Measurements from ENCODE around the gene ECI1.

The ECI1 gene

GRCh38 chr16:2214719-2214968 lies 36.7 kb downstream of the ECI1 start, which contains the start of gene PGP:
PGP (minus strand) TSS chr16:2214840; CDS start chr16:2214777, 63 bp downstream.
- H3K9me3 ChIP-seq (ENCODE audit: control insufficient read depth, low read length) = no peaks in the 10 kb centered on the region
- peaks cover 26% of the 10 kb centered on the region for H3K36me3 ChIP-seq (ENCODE audit: control insufficient read depth, insufficient read depth, low read length)
- H3K27ac ChIP-seq (ENCODE audit: low read depth, low read length, severe bottlenecking) = peak within 1 kb of the TSS; percentile 98
- peaks cover 13% of the 10 kb centered on the region for H3K4me1 ChIP-seq (ENCODE audit: control insufficient read depth, insufficient read depth, low read length, poor library complexity, severe bottlenecking)
- H3K4me3 ChIP-seq (ENCODE audit: extremely low read depth, insufficient read depth, low read length, poor library complexity, severe bottlenecking) = peak within 1 kb of the TSS; percentile 78
- 0% methylated on average over 14 to 32 of the region's 48 CpGs for WGBS, 2 experiments (ENCODE audit: insufficient coverage in 2 of 2)

- Histone ChIP-seq H3K9me3 (ENCODE audit: control insufficient read depth, low read length) (no peaks in the 10 kb centered on the region), H3K36me3 (ENCODE audit: control insufficient read depth, insufficient read depth, low read length) (peaks cover 31% of the 10 kb centered on the region), H3K4me3 (ENCODE audit: extremely low read depth, insufficient read depth, low read length, poor library complexity, severe bottlenecking) (peak overlapping the region; percentile 78), H3K27ac (ENCODE audit: low read depth, low read length, severe bottlenecking) (peak overlapping the region; percentile 80), H3K4me1 (ENCODE audit: control insufficient read depth, insufficient read depth, low read length, poor library complexity, severe bottlenecking) (peaks cover 17% of the 10 kb centered on the region)
- 0 to 1% methylated on average over 76 to 92 of the region's 98 CpGs for WGBS, 2 experiments (ENCODE audit: insufficient coverage in 2 of 2)
Measured at GRCh38 chr16:2213817-2214718, 37.3 kb downstream of the ECI1 start.

GRCh38 chr16:2212362-2213324 lies 38.7 kb downstream of the ECI1 start:
- H3K27ac ChIP-seq (ENCODE audit: low read depth, low read length, severe bottlenecking) = no peak overlapping the region
- peak overlapping the region; percentile 78 for H3K4me3 ChIP-seq (ENCODE audit: extremely low read depth, insufficient read depth, low read length, poor library complexity, severe bottlenecking)
- 84 to 88% methylated on average over 16 to 19 of the region's 19 CpGs for WGBS, 2 experiments (ENCODE audit: insufficient coverage in 2 of 2)
- H3K36me3 ChIP-seq (ENCODE audit: control insufficient read depth, insufficient read depth, low read length) = peaks cover 45% of the 10 kb centered on the region
- H3K9me3 ChIP-seq (ENCODE audit: control insufficient read depth, low read length) = no peaks in the 10 kb centered on the region
- peaks cover 18% of the 10 kb centered on the region for H3K4me1 ChIP-seq (ENCODE audit: control insufficient read depth, insufficient read depth, low read length, poor library complexity, severe bottlenecking)

GRCh38 chr16:2211923-2212347 lies 39.5 kb downstream of the ECI1 start:
- H3K4me3 ChIP-seq (ENCODE audit: extremely low read depth, insufficient read depth, low read length, poor library complexity, severe bottlenecking) = no peak overlapping the region
- no peak overlapping the region for H3K27ac ChIP-seq (ENCODE audit: low read depth, low read length, severe bottlenecking)
- peaks cover 51% of the 10 kb centered on the region for H3K36me3 ChIP-seq (ENCODE audit: control insufficient read depth, insufficient read depth, low read length)
- H3K9me3 ChIP-seq (ENCODE audit: control insufficient read depth, low read length) = no peaks in the 10 kb centered on the region
- H3K4me1 ChIP-seq (ENCODE audit: control insufficient read depth, insufficient read depth, low read length, poor library complexity, severe bottlenecking) = peaks cover 18% of the 10 kb centered on the region
- 79 to 85% methylated on average over 7 to 11 of the region's 11 CpGs for WGBS, 2 experiments (ENCODE audit: insufficient coverage in 2 of 2)

- 86 to 91% methylated on average over 14 to 21 of the region's 24 CpGs for WGBS, 2 experiments (ENCODE audit: insufficient coverage in 2 of 2)
- Histone ChIP-seq H3K27ac (ENCODE audit: low read depth, low read length, severe bottlenecking) (peak within 1 kb of the TSS; percentile 36), H3K9me3 (ENCODE audit: control insufficient read depth, low read length) (no peaks in the 10 kb centered on the region), H3K36me3 (ENCODE audit: control insufficient read depth, insufficient read depth, low read length) (peaks cover 55% of the 10 kb centered on the region), H3K4me1 (ENCODE audit: control insufficient read depth, insufficient read depth, low read length, poor library complexity, severe bottlenecking) (peaks cover 18% of the 10 kb centered on the region), H3K4me3 (ENCODE audit: extremely low read depth, insufficient read depth, low read length, poor library complexity, severe bottlenecking) (no peak within 1 kb of the TSS)
Measured at GRCh38 chr16:2210386-2211365, 40.7 kb downstream of the ECI1 start, which contains the start of gene BRICD5. BRICD5 (minus strand) TSS chr16:2210863; CDS start chr16:2210833, 30 bp downstream.

GRCh38 chr16:2210009-2210332 lies 41.4 kb downstream of the ECI1 start:
- WGBS, 2 experiments (ENCODE audit: insufficient coverage in 2 of 2) = 93 to 96% methylated on average over 13 to 17 of the region's 17 CpGs
- Histone ChIP-seq H3K4me1 (ENCODE audit: control insufficient read depth, insufficient read depth, low read length, poor library complexity, severe bottlenecking) (peaks cover 18% of the 10 kb centered on the region), H3K27ac (ENCODE audit: low read depth, low read length, severe bottlenecking) (no peak overlapping the region), H3K36me3 (ENCODE audit: control insufficient read depth, insufficient read depth, low read length) (peaks cover 55% of the 10 kb centered on the region), H3K9me3 (ENCODE audit: control insufficient read depth, low read length) (no peaks in the 10 kb centered on the region), H3K4me3 (ENCODE audit: extremely low read depth, insufficient read depth, low read length, poor library complexity, severe bottlenecking) (no peak overlapping the region)

GRCh38 chr16:2209258-2210008 lies 42.0 kb downstream of the ECI1 start:
- Histone ChIP-seq H3K27ac (ENCODE audit: low read depth, low read length, severe bottlenecking) (no peak overlapping the region), H3K36me3 (ENCODE audit: control insufficient read depth, insufficient read depth, low read length) (peaks cover 55% of the 10 kb centered on the region), H3K9me3 (ENCODE audit: control insufficient read depth, low read length) (no peaks in the 10 kb centered on the region), H3K4me1 (ENCODE audit: control insufficient read depth, insufficient read depth, low read length, poor library complexity, severe bottlenecking) (peaks cover 21% of the 10 kb centered on the region), H3K4me3 (ENCODE audit: extremely low read depth, insufficient read depth, low read length, poor library complexity, severe bottlenecking) (no peak overlapping the region)
- 92 to 95% methylated on average over 23 to 24 of the region's 29 CpGs for WGBS, 2 experiments (ENCODE audit: insufficient coverage in 2 of 2)

- no peak overlapping the region for H3K4me3 ChIP-seq (ENCODE audit: extremely low read depth, insufficient read depth, low read length, poor library complexity, severe bottlenecking)
- peaks cover 55% of the 10 kb centered on the region for H3K36me3 ChIP-seq (ENCODE audit: control insufficient read depth, insufficient read depth, low read length)
- peaks cover 21% of the 10 kb centered on the region for H3K4me1 ChIP-seq (ENCODE audit: control insufficient read depth, insufficient read depth, low read length, poor library complexity, severe bottlenecking)
- no peaks in the 10 kb centered on the region for H3K9me3 ChIP-seq (ENCODE audit: control insufficient read depth, low read length)
- no peak overlapping the region for H3K27ac ChIP-seq (ENCODE audit: low read depth, low read length, severe bottlenecking)
- 92 to 96% methylated on average over 5 to 8 of the region's 9 CpGs for WGBS, 2 experiments (ENCODE audit: insufficient coverage in 2 of 2)
Measured at GRCh38 chr16:2208772-2209171, 42.6 kb downstream of the ECI1 start.

GRCh38 chr16:2208308-2208707 lies 43.1 kb downstream of the ECI1 start:
- WGBS, 2 experiments (ENCODE audit: insufficient coverage in 2 of 2) = 92 to 98% methylated on average over 17 to 18 of the region's 23 CpGs
- H3K4me3 ChIP-seq (ENCODE audit: extremely low read depth, insufficient read depth, low read length, poor library complexity, severe bottlenecking) = no peak overlapping the region
- no peak overlapping the region for H3K27ac ChIP-seq (ENCODE audit: low read depth, low read length, severe bottlenecking)
- H3K36me3 ChIP-seq (ENCODE audit: control insufficient read depth, insufficient read depth, low read length) = peaks cover 55% of the 10 kb centered on the region
- H3K4me1 ChIP-seq (ENCODE audit: control insufficient read depth, insufficient read depth, low read length, poor library complexity, severe bottlenecking) = peaks cover 19% of the 10 kb centered on the region
- H3K9me3 ChIP-seq (ENCODE audit: control insufficient read depth, low read length) = no peaks in the 10 kb centered on the region

All from mesodermal cell (in vitro differentiated cells).